Endodermal cell (in vitro differentiated cells): Measurements from ENCODE around the gene S100A3. TPM values are rescaled to one million over a fixed set of nuclear protein-coding genes. Genes with fewer than 3 reads are reported as not detected.
"Not testable (repeated sequence)": the region's sequence is repeated elsewhere in the genome, so short reads cannot be mapped to it uniquely, and the experiment has no call there.

Source experiments
- DNase-seq: peaks from one replicate; pipeline ENCODE4 v3.0.0-alpha.2; 2017
- H3K27ac ChIP-seq: 2 replicates; pipeline ENCODE4 v1.5.1; 2013; ENCODE audit warnings: mild to moderate bottlenecking, low read depth, low read length, moderate library complexity
- H3K27me3 ChIP-seq: 2 replicates; pipeline ENCODE4 v1.6.1; 2013; ENCODE audit warnings: mild to moderate bottlenecking, low read length, moderate library complexity; ENCODE audit not compliant: insufficient read depth, control insufficient read depth, poor library complexity, severe bottlenecking
- H3K36me3 ChIP-seq: 2 replicates; pipeline ENCODE4 v1.7.0; 2013; ENCODE audit warnings: mild to moderate bottlenecking, low read length, moderate library complexity; ENCODE audit not compliant: control insufficient read depth, insufficient read depth
- H3K4me1 ChIP-seq: one replicate; pipeline ENCODE4 v1.7.0; 2013; ENCODE audit warnings: low read length; ENCODE audit not compliant: control insufficient read depth, insufficient read depth
- H3K4me3 ChIP-seq: 2 replicates; pipeline ENCODE4 v1.5.1; 2013; ENCODE audit warnings: mild to moderate bottlenecking, low read length, moderate library complexity
- H3K9ac ChIP-seq: 2 replicates; pipeline ENCODE4 v1.6.1; 2013; ENCODE audit warnings: mild to moderate bottlenecking, low read length, moderate library complexity; ENCODE audit not compliant: poor library complexity, severe bottlenecking; ENCODE audit errors: extremely low read depth
- H3K9me3 ChIP-seq: 2 replicates; pipeline ENCODE4 v1.6.1; 2013; ENCODE audit warnings: mild to moderate bottlenecking, low read length, moderate library complexity; ENCODE audit not compliant: control insufficient read depth
- H3K27ac Mint-ChIP-seq: 2 replicates; pipeline ENCODE4 v1.8.0; 2020; ENCODE audit warnings: mixed read lengths
- H3K27me3 Mint-ChIP-seq: 2 replicates; pipeline ENCODE4 v1.8.0; 2021; ENCODE audit warnings: mild to moderate bottlenecking, mixed read lengths; ENCODE audit not compliant: insufficient read depth
- H3K36me3 Mint-ChIP-seq: 2 replicates; pipeline ENCODE4 v1.8.0; 2020; ENCODE audit warnings: low read depth, mixed read lengths
- H3K4me1 Mint-ChIP-seq: 2 replicates; pipeline ENCODE4 v1.8.0; 2020; ENCODE audit warnings: mixed read lengths
- H3K4me3 Mint-ChIP-seq: 2 replicates; pipeline ENCODE4 v1.8.0; 2020; ENCODE audit warnings: mild to moderate bottlenecking, moderate library complexity, mixed read lengths
- H3K9me3 Mint-ChIP-seq: 2 replicates; pipeline ENCODE4 v1.8.0; 2020; ENCODE audit warnings: mild to moderate bottlenecking, mixed read lengths
- CTCF ChIP-seq: fragments of 200-600 bp; sonication (generic); conservative IDR thresholded peaks from 2 replicates; pipeline ENCODE4 v1.5.0; 2021; ENCODE audit warnings: antibody characterized with exemption, mild to moderate bottlenecking
- WGBS, 2 experiments: methylation state at CpG; one replicate each; pipeline versions ENCODE4 v1.1.5 to v1.1.7; 2013; ENCODE audit warnings: missing lambda C conversion rate in 2 of 2, mixed read lengths in 1 of 2; ENCODE audit not compliant: insufficient coverage in 1 of 2, insufficient read length in 1 of 2; 5-methylcytosine and 5-hydroxymethylcytosine counted together
- total RNA-seq, 2 donors: library from RNA; stranded (reverse); fragmentation: NEBNext Ultra II Directional in 1 of 2; extraction: Animal tissue kit (Norgen Biotek cat#: 25700) in 1 of 2; gene quantifications; 2 replicates in 1 of 2; 3 replicates in 1 of 2; pipeline ENCODE4 v1.2.1, GENCODE V29; 2021

S100A3 gene
- total RNA-seq, 2 donors from 2014 or later: not detected

DNA sequence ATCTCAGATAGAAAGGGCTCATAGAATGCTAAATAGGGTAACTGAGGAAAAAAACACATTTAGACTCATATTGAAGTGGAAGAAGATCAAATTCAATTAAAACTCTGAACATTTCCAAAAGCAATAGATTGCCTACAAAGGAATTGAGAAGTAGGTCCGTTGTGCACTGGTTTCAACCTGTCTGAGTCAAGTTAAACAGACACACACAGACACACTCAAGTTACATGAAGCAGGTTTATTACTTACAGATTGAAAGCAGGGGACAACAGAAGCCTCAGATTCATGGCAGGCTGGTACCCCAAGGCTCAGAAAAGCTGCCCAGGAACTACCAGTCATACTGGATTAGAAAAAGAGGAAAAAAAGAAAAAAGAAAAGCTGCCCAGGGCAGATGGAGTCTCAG lies 37.3 kb upstream of the S100A3 start:
- Histone ChIP-seq H3K27ac (no peak overlapping the region), H3K9ac (no peak overlapping the region), H3K9me3 (no peaks in the 10 kb centered on the region), H3K27me3 (no peaks in the 10 kb centered on the region), H3K36me3 (no peaks in the 10 kb centered on the region), H3K4me1 (peaks cover 11% of the 10 kb centered on the region), H3K4me3 (no peak overlapping the region)
- peaks cover 2% of the 10 kb centered on the region for H3K9me3 Mint-ChIP-seq
- DNase-seq: no peak
- WGBS, 2 experiments: 97% methylated on average over 1 of the region's 1 CpG; no CpG with 5 or more reads in 1 of the 2 experiments
- H3K27ac Mint-ChIP-seq: no peak overlapping the region
- no peaks in the 10 kb centered on the region for H3K36me3 Mint-ChIP-seq
- H3K4me3 Mint-ChIP-seq: no peak overlapping the region
- TF ChIP-seq CTCF: no peak
- peaks cover 32% of the 10 kb centered on the region for H3K4me1 Mint-ChIP-seq
- no peaks in the 10 kb centered on the region for H3K27me3 Mint-ChIP-seq

GRCh38 chr1:153585006-153585405 lies 35.9 kb upstream of the S100A3 start:
- Histone ChIP-seq H3K4me1 (peaks cover 11% of the 10 kb centered on the region), H3K4me3 (no peak overlapping the region), H3K9me3 (no peaks in the 10 kb centered on the region), H3K27me3 (no peaks in the 10 kb centered on the region), H3K9ac (no peak overlapping the region), H3K27ac (no peak overlapping the region), H3K36me3 (no peaks in the 10 kb centered on the region)
- Mint-ChIP-seq H3K27ac (peak overlapping the region; percentile 61), H3K4me3 (no peak overlapping the region), H3K27me3 (no peaks in the 10 kb centered on the region), H3K36me3 (no peaks in the 10 kb centered on the region), H3K9me3 (peaks cover 3% of the 10 kb centered on the region), H3K4me1 (peaks cover 32% of the 10 kb centered on the region)
- no peak for TF ChIP-seq CTCF
- DNase-seq: no peak
- 94 to 100% methylated on average over 1 of the region's 1 CpG for WGBS, 2 experiments

GRCh38 chr1:153583976-153584375 lies 34.9 kb upstream of the S100A3 start:
- Histone ChIP-seq H3K36me3 (no peaks in the 10 kb centered on the region), H3K9me3 (no peaks in the 10 kb centered on the region), H3K27me3 (no peaks in the 10 kb centered on the region), H3K27ac (no peak overlapping the region), H3K4me3 (no peak overlapping the region), H3K4me1 (peaks cover 11% of the 10 kb centered on the region), H3K9ac (no peak overlapping the region)
- H3K4me3 Mint-ChIP-seq: no peak overlapping the region
- H3K27me3 Mint-ChIP-seq: no peaks in the 10 kb centered on the region
- peak overlapping the region; percentile 33 for H3K27ac Mint-ChIP-seq
- no peaks in the 10 kb centered on the region for H3K36me3 Mint-ChIP-seq
- WGBS, 2 experiments: 68 to 100% methylated on average over 2 of the region's 2 CpGs
- no peak for TF ChIP-seq CTCF
- no peak for DNase-seq
- peaks cover 37% of the 10 kb centered on the region for H3K4me1 Mint-ChIP-seq
- H3K9me3 Mint-ChIP-seq: peaks cover 3% of the 10 kb centered on the region

- H3K36me3 ChIP-seq, H3K27me3 ChIP-seq, H3K4me3 Mint-ChIP-seq, H3K4me3 ChIP-seq, H3K9me3 ChIP-seq, H3K27ac Mint-ChIP-seq, H3K27me3 Mint-ChIP-seq, H3K9me3 Mint-ChIP-seq, H3K27ac ChIP-seq, DNase-seq, H3K36me3 Mint-ChIP-seq, H3K9ac ChIP-seq: not testable (repeated sequence)
- peaks cover 42% of the 10 kb centered on the region for H3K4me1 Mint-ChIP-seq
- WGBS, 2 experiments: 12% methylated on average over 1 of the region's 3 CpGs; no CpG with 5 or more reads in 1 of the 2 experiments
- H3K4me1 ChIP-seq: peaks cover 14% of the 10 kb centered on the region
These were observed 34.5 kb upstream of the S100A3 start for GRCh38 chr1:153583514-153583913.

- not testable (repeated sequence) for H3K27me3 ChIP-seq, H3K9me3 Mint-ChIP-seq, H3K4me3 Mint-ChIP-seq, H3K4me3 ChIP-seq, H3K9ac ChIP-seq, H3K36me3 ChIP-seq, H3K36me3 Mint-ChIP-seq, H3K9me3 ChIP-seq, DNase-seq, H3K27me3 Mint-ChIP-seq, H3K27ac Mint-ChIP-seq, H3K27ac ChIP-seq
- peaks cover 16% of the 10 kb centered on the region for H3K4me1 ChIP-seq
- H3K4me1 Mint-ChIP-seq: peaks cover 46% of the 10 kb centered on the region
- 80 to 93% methylated on average over 1 to 34 of the region's 34 CpGs for WGBS, 2 experiments
These were observed 33.8 kb upstream of the S100A3 start for GRCh38 chr1:153582836-153583235.
